ENCODE data around the gene SLC35G1. TPM values are rescaled to one million over a fixed set of nuclear protein-coding genes. Genes with fewer than 3 reads are reported as not detected.

Gene SLC35G1
- polyA plus RNA-seq, 1 experiment, result 4.5 TPM

GRCh38 chr10:93894516-93895378 lies 969 bp downstream of the SLC35G1 start:
- H3K27me3 ChIP-seq (ENCODE audit: control insufficient read depth, insufficient read depth, low read length), result no peaks in the 10 kb centered on the region
- CTCF ChIA-PET, result interaction anchor here (0.8 to 1.9 kb wide), 6 partner anchors 9 to 425 kb away, joined by 3 to 5 read pairs (median 4); no protein-coding TSS in a partner anchor
- peak overlapping the region; percentile 68 for H3K4me3 ChIP-seq (ENCODE audit: low read depth, low read length)
- TF ChIP-seq CTCF (IDR thresholded peaks at IDR 0.05; ENCODE audit: insufficient read depth, low read depth, low read length), result no peak
- POLR2A ChIA-PET, result interaction anchor here (0.7 kb wide), 1 partner anchor 438 kb away, joined by 4 read pairs; no protein-coding TSS in a partner anchor
- H3K36me3 ChIP-seq (ENCODE audit: control insufficient read depth, insufficient read depth, low read length), result no peaks in the 10 kb centered on the region
- no peak for DNase-seq (ENCODE audit: low read depth)

DNA sequence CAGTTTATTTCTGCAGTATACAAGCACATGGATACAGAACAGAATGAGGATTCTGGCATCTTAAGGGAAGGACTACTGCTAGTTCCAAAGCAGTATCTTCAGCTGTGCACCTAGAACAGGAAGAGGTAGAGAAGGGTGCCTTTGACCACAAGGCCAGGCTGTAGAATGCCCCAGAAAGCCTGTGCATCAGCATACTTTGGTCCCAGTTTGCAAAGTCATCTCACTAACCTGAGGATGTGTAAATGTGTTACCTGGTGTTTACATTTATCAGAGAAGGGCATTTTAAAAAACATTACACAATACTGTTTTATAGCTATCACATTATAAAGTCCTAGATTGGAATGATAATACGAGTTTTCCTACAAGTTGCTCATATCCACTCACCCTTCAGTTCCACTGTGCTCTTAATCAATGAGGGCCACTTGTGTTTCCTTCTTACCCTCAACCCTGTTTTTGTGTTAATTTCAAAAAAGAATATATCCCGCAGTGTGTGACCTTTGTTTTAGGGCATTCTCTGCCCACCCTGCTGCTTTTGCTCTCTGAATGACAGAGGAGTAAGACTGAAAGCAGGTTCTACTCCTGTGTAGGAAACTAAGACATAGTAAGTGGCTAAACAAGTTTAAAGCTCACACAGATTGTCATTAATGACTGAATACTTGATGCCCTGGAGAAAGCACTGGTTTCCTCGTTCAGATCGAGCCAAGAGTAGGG lies 3.4 kb downstream of the SLC35G1 start:
- TF ChIP-seq CTCF (IDR thresholded peaks at IDR 0.05; ENCODE audit: insufficient read depth, low read depth, low read length), result no peak
- DNase-seq (ENCODE audit: low read depth), result no peak
- ChIA-PET POLR2A (no interaction called here), CTCF (interaction anchor here (0.6 to 1.3 kb wide), 2 partner anchors 22 to 214 kb away, joined by 3 to 4 read pairs; no protein-coding TSS in a partner anchor)
- Histone ChIP-seq H3K4me3 (ENCODE audit: low read depth, low read length) (no peak overlapping the region), H3K27me3 (ENCODE audit: control insufficient read depth, insufficient read depth, low read length) (no peaks in the 10 kb centered on the region), H3K36me3 (ENCODE audit: control insufficient read depth, insufficient read depth, low read length) (no peaks in the 10 kb centered on the region)

GRCh38 chr10:93899109-93899508 lies 5.3 kb downstream of the SLC35G1 start:
- no peaks in the 10 kb centered on the region for H3K27me3 ChIP-seq (ENCODE audit: control insufficient read depth, insufficient read depth, low read length)
- no peak overlapping the region for H3K4me3 ChIP-seq (ENCODE audit: low read depth, low read length)
- ChIA-PET POLR2A (no interaction called here), CTCF (no interaction called here)
- no peak for TF ChIP-seq CTCF (IDR thresholded peaks at IDR 0.05; ENCODE audit: insufficient read depth, low read depth, low read length)
- H3K36me3 ChIP-seq (ENCODE audit: control insufficient read depth, insufficient read depth, low read length), result no peaks in the 10 kb centered on the region
- DNase-seq (ENCODE audit: low read depth), result no peak

GRCh38 chr10:93903051-93903450 lies 9.3 kb downstream of the SLC35G1 start:
- no peak for TF ChIP-seq CTCF (IDR thresholded peaks at IDR 0.05; ENCODE audit: insufficient read depth, low read depth, low read length)
- Histone ChIP-seq H3K36me3 (ENCODE audit: control insufficient read depth, insufficient read depth, low read length) (no peaks in the 10 kb centered on the region), H3K27me3 (ENCODE audit: control insufficient read depth, insufficient read depth, low read length) (no peaks in the 10 kb centered on the region), H3K4me3 (ENCODE audit: low read depth, low read length) (no peak overlapping the region)
- ChIA-PET CTCF (interaction anchor here (3.7 kb wide), 1 partner anchor 14 kb away, joined by 22 read pairs; no protein-coding TSS in a partner anchor), POLR2A (no interaction called here)
- no peak for DNase-seq (ENCODE audit: low read depth)

DNA sequence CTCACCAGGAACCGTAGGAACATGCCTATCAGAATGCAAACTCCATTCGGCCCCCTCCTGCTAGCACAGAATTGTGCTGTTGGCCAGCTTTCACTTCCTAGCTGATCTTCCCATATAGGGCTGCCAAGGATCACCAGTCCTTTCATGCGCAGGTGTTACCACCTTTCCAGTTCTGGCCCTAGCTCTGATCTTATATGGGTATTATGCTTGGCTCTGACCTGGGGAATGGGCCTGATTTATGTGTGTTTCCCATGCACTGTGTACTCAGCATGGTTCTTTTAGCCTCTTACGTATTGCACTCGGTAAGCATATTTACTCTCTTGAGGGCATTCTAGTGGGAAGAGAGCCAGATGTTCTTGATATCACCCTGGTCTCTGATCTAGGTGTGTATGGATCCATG lies 11.1 kb downstream of the SLC35G1 start:
- TF ChIP-seq CTCF (IDR thresholded peaks at IDR 0.05; ENCODE audit: insufficient read depth, low read depth, low read length), result no peak
- CTCF ChIA-PET, result interaction anchor here (1.1 to 3.7 kb wide), 2 partner anchors 12 to 46 kb away, joined by 3 to 22 read pairs; no protein-coding TSS in a partner anchor
- POLR2A ChIA-PET, result no interaction called here

More for the DNA sequence above, 11.1 kb downstream of the SLC35G1 start:
- Histone ChIP-seq H3K4me3 (ENCODE audit: low read depth, low read length) (no peak overlapping the region), H3K27me3 (ENCODE audit: control insufficient read depth, insufficient read depth, low read length) (no peaks in the 10 kb centered on the region), H3K36me3 (ENCODE audit: control insufficient read depth, insufficient read depth, low read length) (no peaks in the 10 kb centered on the region)
- DNase-seq (ENCODE audit: low read depth), result no peak
